Measurements from ENCODE around the gene SLC22A4. TPM values are rescaled to one million over a fixed set of nuclear protein-coding genes. Genes with fewer than 3 reads are reported as not detected.

Gene SLC22A4
- total and polyA plus RNA-seq, 2 of the 8 experiments (the other 6 are each of a cell fraction or from before 2014, with no cell fraction given): 0.45 to 0.60 TPM

DNA sequence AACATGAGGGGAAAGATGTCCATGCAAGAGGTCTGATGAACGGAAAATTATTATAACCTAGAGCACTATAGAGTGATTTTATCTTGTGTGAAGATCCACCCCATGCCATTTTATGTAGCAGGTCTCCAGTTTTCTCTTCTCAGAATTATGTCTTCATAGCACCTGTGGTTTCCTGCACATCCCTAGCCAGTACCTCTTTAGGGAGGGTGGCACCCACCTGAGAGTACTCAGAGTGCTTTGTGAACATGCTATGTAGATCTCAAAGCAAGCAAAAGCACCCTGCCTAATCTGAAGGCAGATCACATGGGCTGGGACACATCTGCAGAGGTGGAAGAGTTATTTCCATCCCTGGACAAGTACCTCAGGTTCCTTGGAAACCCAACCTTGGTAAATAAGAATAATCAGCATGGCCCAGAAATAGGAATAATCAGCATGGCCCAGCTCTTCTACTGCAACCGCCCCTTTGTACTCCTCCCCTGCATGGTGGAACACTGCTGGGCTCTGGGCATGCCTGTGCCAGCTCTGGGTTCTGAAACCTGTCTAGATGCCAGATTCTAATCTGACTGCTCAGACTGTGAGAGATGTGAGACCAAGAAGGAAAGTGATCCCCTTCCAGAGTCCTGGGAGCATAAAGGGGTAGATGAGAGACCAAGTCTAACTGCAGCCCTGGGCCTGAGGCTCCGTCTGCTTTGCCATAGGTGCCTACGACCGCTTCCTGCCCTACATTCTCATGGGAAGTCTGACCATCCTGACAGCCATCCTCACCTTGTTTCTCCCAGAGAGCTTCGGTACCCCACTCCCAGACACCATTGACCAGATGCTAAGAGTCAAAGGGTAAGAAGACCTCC, 99.0 kb downstream of the SLC22A4 start (continued):
- TF ChIP-seq JUN (IDR thresholded peaks at IDR 0.05; ENCODE audit: low read depth, low read length) (no peak), POLR2A (IDR thresholded peaks at IDR 0.05; ENCODE audit: control extremely low read depth in 1 of 2, low read depth in 2 of 2, low read length in 2 of 2) (no peak), CTCF (IDR thresholded peaks at IDR 0.05; ENCODE audit: control extremely low read depth in 1 of 3, insufficient read depth in 1 of 3, low read depth in 1 of 3, low read length in 3 of 3) (no peak), SUZ12 (IDR thresholded peaks at IDR 0.05; ENCODE audit: low read length) (no peak), CREB1 (IDR thresholded peaks at IDR 0.05) (no peak)

Small RNA genes lying within 50 kb of the gene (microRNA-seq; reads per million reads assigned to microRNA genes)
- gene MIR3936 (ENCODE audit: borderline microRNAs expressed in 2 of 2, borderline number of aligned reads in 2 of 2, borderline replicate concordance in 1 of 2): 0 to 0.23 reads per million in 2 experiments

Small RNA genes lying within 50 kb of the gene (small RNA-seq; reads per million reads assigned to genes)
- gene MIR3936 (ENCODE audit: insufficient read depth): not detected

Other genes starting within 250 kb of the SLC22A4 start
- gene IL3, start 233.7 kb upstream of the SLC22A4 start, total RNA-seq (2021; fragmentation: NEBNext Ultra II Directional; extraction: Animal tissue kit (Norgen Biotek cat#: 25700)): not detected in 2 replicates
- not detected in 2 replicates for gene IL3, start 233.7 kb upstream of the SLC22A4 start, polyA plus RNA-seq (2011; rRNA removed)
- not detected in 2 replicates for gene CSF2, start 220.6 kb upstream of the SLC22A4 start, total RNA-seq (2021; fragmentation: NEBNext Ultra II Directional; extraction: Animal tissue kit (Norgen Biotek cat#: 25700))
- not detected in 2 replicates for gene CSF2, start 220.6 kb upstream of the SLC22A4 start, polyA plus RNA-seq (2011; rRNA removed)
- 7.4 and 8.2 TPM in 2 replicates for gene P4HA2, start 66.5 kb upstream of the SLC22A4 start, total RNA-seq (2021; fragmentation: NEBNext Ultra II Directional; extraction: Animal tissue kit (Norgen Biotek cat#: 25700))
- 8.9 and 9.3 TPM in 2 replicates for gene P4HA2, start 66.5 kb upstream of the SLC22A4 start, polyA plus RNA-seq (2011; rRNA removed)
- 8.3 and 10.7 TPM in 2 replicates for gene PDLIM4, start 36.7 kb upstream of the SLC22A4 start, total RNA-seq (2021; fragmentation: NEBNext Ultra II Directional; extraction: Animal tissue kit (Norgen Biotek cat#: 25700))
- gene PDLIM4, start 36.7 kb upstream of the SLC22A4 start, polyA plus RNA-seq (2011; rRNA removed): 29.1 and 37.7 TPM in 2 replicates
- gene SLC22A5, start 75.3 kb downstream of the SLC22A4 start, total RNA-seq (2021; fragmentation: NEBNext Ultra II Directional; extraction: Animal tissue kit (Norgen Biotek cat#: 25700)): 2.7 and 4.0 TPM in 2 replicates
- 7.3 and 9.0 TPM in 2 replicates for gene SLC22A5, start 75.3 kb downstream of the SLC22A4 start, polyA plus RNA-seq (2011; rRNA removed)
- gene IRF1, start 196.4 kb downstream of the SLC22A4 start, total RNA-seq (2021; fragmentation: NEBNext Ultra II Directional; extraction: Animal tissue kit (Norgen Biotek cat#: 25700)): 8.5 TPM in 2 replicates
- gene IRF1, start 196.4 kb downstream of the SLC22A4 start, polyA plus RNA-seq (2011; rRNA removed): 2.9 and 4.0 TPM in 2 replicates
- not detected in 2 replicates for gene IL5, start 249.1 kb downstream of the SLC22A4 start, total RNA-seq (2021; fragmentation: NEBNext Ultra II Directional; extraction: Animal tissue kit (Norgen Biotek cat#: 25700))
- gene IL5, start 249.1 kb downstream of the SLC22A4 start, polyA plus RNA-seq (2011; rRNA removed): not detected in 2 replicates

Measured in H1 (cell line).